Umbilical cord (tissue), 2 donors: ENCODE results near the gene GPC6. TPM values are rescaled to one million over a fixed set of nuclear protein-coding genes. Genes with fewer than 3 reads are reported as not detected.

Experiments used
- DNase-seq: peaks from one replicate; pipeline ENCODE4 v3.0.0-alpha.2; 2015; ENCODE audit warnings: low spot score
- total RNA-seq: library from RNA; depleted of rRNA; stranded (reverse); fragments of >200 nt; gene quantifications from one replicate; pipeline ENCODE4 v1.2.3, GENCODE V29; 2014; ENCODE audit warnings: low replicate concordance; ENCODE audit not compliant: insufficient read depth

GPC6 gene
- total RNA-seq, 1 donor from 2014 or later: 37.6 TPM

GRCh38 chr13:93268327-93269028 is 41.9 kb downstream of the GPC6 start:
- no peak for DNase-seq

GRCh38 chr13:93270769-93271742 is 44.4 kb downstream of the GPC6 start:
- peak; percentile 92 for DNase-seq

- peak; percentile 35 for DNase-seq
Observed at GRCh38 chr13:93279982-93280381, 53.4 kb downstream of the GPC6 start.

GRCh38 chr13:93280688-93281087 is 54.1 kb downstream of the GPC6 start:
- no peak for DNase-seq

GRCh38 chr13:93283255-93283654 is 56.6 kb downstream of the GPC6 start:
- no peak for DNase-seq

- DNase-seq: no peak
Observed at GRCh38 chr13:93284064-93284463, 57.5 kb downstream of the GPC6 start.

- DNase-seq: no peak
Observed at GRCh38 chr13:93286047-93286446, 59.4 kb downstream of the GPC6 start.

- DNase-seq: no peak
Observed at GRCh38 chr13:93289053-93289452, 62.4 kb downstream of the GPC6 start.

- no peak for DNase-seq
Observed at GRCh38 chr13:93289842-93290241, 63.2 kb downstream of the GPC6 start.

GRCh38 chr13:93290503-93290902 is 63.9 kb downstream of the GPC6 start:
- peak; percentile 50 for DNase-seq

GRCh38 chr13:93292366-93292765 is 65.8 kb downstream of the GPC6 start:
- DNase-seq: no peak

GRCh38 chr13:93293710-93294109 is 67.1 kb downstream of the GPC6 start:
- no peak for DNase-seq

- DNase-seq: no peak
Observed at GRCh38 chr13:93296584-93296983, 70.0 kb downstream of the GPC6 start.

GRCh38 chr13:93298713-93299112 is 72.1 kb downstream of the GPC6 start:
- no peak for DNase-seq

GRCh38 chr13:93304134-93304533 is 77.5 kb downstream of the GPC6 start:
- DNase-seq: no peak

GRCh38 chr13:93304868-93305613 is 78.4 kb downstream of the GPC6 start:
- no peak for DNase-seq

GRCh38 chr13:93305886-93306285 is 79.3 kb downstream of the GPC6 start:
- no peak for DNase-seq

- DNase-seq: no peak
Observed at GRCh38 chr13:93307136-93307535, 80.5 kb downstream of the GPC6 start.

- no peak for DNase-seq
Observed at GRCh38 chr13:93307651-93308050, 81.0 kb downstream of the GPC6 start.

- peak; percentile 22 for DNase-seq
Observed at GRCh38 chr13:93309886-93310523, 83.4 kb downstream of the GPC6 start.

- no peak for DNase-seq
Observed at GRCh38 chr13:93316841-93317240, 90.2 kb downstream of the GPC6 start.
